Measurements from ENCODE around the gene GALR3.

The GALR3 gene

DNA sequence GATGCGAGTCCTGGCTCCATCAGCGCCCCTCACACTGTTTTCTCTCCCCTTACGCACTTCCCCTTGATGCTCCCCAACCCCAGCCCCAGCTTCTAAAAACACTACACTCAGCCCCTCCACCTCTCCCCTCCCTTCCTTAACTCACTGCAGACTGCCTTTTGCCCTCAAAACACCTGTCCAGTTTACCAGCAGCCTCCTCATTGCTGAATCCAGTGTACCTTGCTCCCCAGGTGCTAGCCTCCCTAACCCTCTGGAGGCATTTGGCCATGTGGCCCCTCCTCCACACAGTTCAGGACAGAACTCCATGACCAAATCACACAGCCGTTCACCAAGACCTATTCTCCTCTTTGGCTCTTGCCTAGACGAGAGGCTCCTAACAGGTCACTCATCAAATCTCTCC is 2.8 kb upstream of the GALR3 start (continued):
- TF ChIP-seq, protein P1, sequence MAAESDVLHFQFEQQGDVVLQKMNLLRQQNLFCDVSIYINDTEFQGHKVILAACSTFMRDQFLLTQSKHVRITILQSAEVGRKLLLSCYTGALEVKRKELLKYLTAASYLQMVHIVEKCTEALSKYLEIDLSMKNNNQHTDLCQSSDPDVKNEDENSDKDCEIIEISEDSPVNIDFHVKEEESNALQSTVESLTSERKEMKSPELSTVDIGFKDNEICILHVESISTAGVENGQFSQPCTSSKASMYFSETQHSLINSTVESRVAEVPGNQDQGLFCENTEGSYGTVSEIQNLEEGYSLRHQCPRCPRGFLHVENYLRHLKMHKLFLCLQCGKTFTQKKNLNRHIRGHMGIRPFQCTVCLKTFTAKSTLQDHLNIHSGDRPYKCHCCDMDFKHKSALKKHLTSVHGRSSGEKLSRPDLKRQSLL (tag by site-specific recombination; IDR thresholded peaks at IDR 0.05): no peak
- TF ChIP-seq, protein P2, sequence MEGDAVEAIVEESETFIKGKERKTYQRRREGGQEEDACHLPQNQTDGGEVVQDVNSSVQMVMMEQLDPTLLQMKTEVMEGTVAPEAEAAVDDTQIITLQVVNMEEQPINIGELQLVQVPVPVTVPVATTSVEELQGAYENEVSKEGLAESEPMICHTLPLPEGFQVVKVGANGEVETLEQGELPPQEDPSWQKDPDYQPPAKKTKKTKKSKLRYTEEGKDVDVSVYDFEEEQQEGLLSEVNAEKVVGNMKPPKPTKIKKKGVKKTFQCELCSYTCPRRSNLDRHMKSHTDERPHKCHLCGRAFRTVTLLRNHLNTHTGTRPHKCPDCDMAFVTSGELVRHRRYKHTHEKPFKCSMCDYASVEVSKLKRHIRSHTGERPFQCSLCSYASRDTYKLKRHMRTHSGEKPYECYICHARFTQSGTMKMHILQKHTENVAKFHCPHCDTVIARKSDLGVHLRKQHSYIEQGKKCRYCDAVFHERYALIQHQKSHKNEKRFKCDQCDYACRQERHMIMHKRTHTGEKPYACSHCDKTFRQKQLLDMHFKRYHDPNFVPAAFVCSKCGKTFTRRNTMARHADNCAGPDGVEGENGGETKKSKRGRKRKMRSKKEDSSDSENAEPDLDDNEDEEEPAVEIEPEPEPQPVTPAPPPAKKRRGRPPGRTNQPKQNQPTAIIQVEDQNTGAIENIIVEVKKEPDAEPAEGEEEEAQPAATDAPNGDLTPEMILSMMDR (tag by site-specific recombination; IDR thresholded peaks at IDR 0.05): no peak
- TF ChIP-seq ZNF561 (tag by site-specific recombination; IDR thresholded peaks at IDR 0.05; ENCODE audit: borderline replicate concordance): no peak

DNA sequence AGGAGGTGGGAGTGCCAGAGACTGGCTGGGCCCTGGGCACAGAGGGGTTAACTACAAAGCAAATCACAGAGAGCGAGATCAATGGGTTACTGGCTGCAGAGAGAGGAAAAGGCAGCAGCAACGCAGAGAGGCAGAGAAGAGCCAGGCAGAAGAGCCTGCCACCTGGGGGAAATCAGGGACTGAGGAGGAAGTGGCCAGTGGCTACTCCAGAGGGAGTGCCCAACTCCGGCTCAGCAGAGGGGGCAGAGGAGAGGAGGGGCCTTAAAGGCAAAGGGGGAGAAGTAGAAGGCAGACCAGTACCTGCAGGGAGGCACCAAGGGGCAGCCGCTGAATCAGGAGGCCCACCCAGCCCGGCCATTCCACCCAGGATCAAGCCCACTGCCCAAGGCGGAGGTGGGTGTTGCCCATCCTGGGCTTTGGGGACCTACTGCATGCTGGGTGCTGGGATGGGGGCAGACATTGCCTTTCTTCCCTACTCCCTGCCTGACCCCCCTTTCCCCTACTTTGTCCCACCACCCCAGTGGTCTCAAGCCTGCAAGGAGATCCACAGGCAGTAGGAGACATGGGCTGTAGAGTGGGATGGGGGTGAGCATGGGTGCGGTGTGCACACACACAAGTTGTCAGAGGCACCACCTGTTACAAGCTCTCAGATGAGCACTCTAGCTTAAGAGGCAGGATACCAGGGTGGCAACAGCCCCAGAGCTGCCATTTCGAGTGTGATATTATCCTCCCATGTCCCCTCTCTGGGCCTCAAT is 926 bp upstream of the GALR3 start:
- H3K4me1 ChIP-seq (ENCODE audit: control insufficient read depth, insufficient read depth, low read length): peaks cover 3% of the 10 kb centered on the region; the same call in 1 of the 2 replicates
- no peak overlapping the region for H3K4me3 ChIP-seq (ENCODE audit: low read depth, low read length)
- no peaks in the 10 kb centered on the region for H3K9me3 ChIP-seq (ENCODE audit: control insufficient read depth, insufficient read depth, low read depth, low read length)
- POLR2A ChIA-PET: interaction anchor here (0.6 to 1.1 kb wide), 2 partner anchors 22 to 41 kb away, joined by 4 read pairs; partner anchors contain the start of gene ANKRD54
- CTCF ChIA-PET: interaction anchor here (1.2 kb wide), 1 partner anchor 41 kb away, joined by 6 read pairs; no protein-coding TSS in a partner anchor
- TF ChIP-seq, protein P3, sequence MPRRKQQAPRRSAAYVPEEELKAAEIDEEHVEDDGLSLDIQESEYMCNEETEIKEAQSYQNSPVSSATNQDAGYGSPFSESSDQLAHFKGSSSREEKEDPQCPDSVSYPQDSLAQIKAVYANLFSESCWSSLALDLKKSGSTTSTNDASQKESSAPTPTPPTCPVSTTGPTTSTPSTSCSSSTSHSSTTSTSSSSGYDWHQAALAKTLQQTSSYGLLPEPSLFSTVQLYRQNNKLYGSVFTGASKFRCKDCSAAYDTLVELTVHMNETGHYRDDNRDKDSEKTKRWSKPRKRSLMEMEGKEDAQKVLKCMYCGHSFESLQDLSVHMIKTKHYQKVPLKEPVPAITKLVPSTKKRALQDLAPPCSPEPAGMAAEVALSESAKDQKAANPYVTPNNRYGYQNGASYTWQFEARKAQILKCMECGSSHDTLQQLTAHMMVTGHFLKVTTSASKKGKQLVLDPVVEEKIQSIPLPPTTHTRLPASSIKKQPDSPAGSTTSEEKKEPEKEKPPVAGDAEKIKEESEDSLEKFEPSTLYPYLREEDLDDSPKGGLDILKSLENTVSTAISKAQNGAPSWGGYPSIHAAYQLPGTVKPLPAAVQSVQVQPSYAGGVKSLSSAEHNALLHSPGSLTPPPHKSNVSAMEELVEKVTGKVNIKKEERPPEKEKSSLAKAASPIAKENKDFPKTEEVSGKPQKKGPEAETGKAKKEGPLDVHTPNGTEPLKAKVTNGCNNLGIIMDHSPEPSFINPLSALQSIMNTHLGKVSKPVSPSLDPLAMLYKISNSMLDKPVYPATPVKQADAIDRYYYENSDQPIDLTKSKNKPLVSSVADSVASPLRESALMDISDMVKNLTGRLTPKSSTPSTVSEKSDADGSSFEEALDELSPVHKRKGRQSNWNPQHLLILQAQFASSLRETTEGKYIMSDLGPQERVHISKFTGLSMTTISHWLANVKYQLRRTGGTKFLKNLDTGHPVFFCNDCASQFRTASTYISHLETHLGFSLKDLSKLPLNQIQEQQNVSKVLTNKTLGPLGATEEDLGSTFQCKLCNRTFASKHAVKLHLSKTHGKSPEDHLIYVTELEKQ (tag by site-specific recombination; IDR thresholded peaks at IDR 0.05; ENCODE audit: borderline replicate concordance): no peak
- TF ChIP-seq SCRT1 (tag by site-specific recombination; IDR thresholded peaks at IDR 0.05; ENCODE audit: borderline replicate concordance) (peak; percentile 90), ZNF112 (tag by site-specific recombination; IDR thresholded peaks at IDR 0.05) (no peak), SCRT2 (tag by site-specific recombination; IDR thresholded peaks at IDR 0.05) (peak; percentile 91), ZNF341 (tag by site-specific recombination; IDR thresholded peaks at IDR 0.05; ENCODE audit: low read depth) (peak; percentile 84)
- TF ChIP-seq, protein P2 (tag by site-specific recombination; IDR thresholded peaks at IDR 0.05): peak; percentile 24; the same call in 1 of the 2 replicates
- no peak overlapping the region for H3K27ac ChIP-seq (ENCODE audit: extremely low read depth, low read depth, low read length)
- H3K36me3 ChIP-seq (ENCODE audit: control insufficient read depth in 2 of 2, insufficient read depth in 1 of 2, low read length in 2 of 2): no peaks in the 10 kb centered on the region; a peak in 1 of 3 replicates

- Histone ChIP-seq H3K4me3 (ENCODE audit: low read depth, low read length) (no peak overlapping the region), H3K4me1 (ENCODE audit: control insufficient read depth, insufficient read depth, low read length) (no peaks in the 10 kb centered on the region), H3K9me3 (ENCODE audit: control insufficient read depth, insufficient read depth, low read depth, low read length) (no peaks in the 10 kb centered on the region), H3K27ac (ENCODE audit: extremely low read depth, low read depth, low read length) (no peak overlapping the region), H3K36me3 (ENCODE audit: control insufficient read depth in 2 of 2, insufficient read depth in 1 of 2, low read length in 2 of 2) (peaks cover 0 to 17% of the 10 kb centered on the region in 2 experiments; a peak in 2 of 3 replicates)
- TF ChIP-seq ZNF366 (tag by site-specific recombination; conservative IDR thresholded peaks at IDR 0.05) (no peak), KLF10 (tag by site-specific recombination; IDR thresholded peaks at IDR 0.05) (no peak), ZNF558 (tag by site-specific recombination; IDR thresholded peaks at IDR 0.05) (no peak), ZNF416 (tag by site-specific recombination; IDR thresholded peaks at IDR 0.05) (no peak), ZBTB20 (tag by site-specific recombination; IDR thresholded peaks at IDR 0.05) (no peak)
- POLR2A ChIA-PET: interaction anchor here (0.6 to 1.3 kb wide), 3 partner anchors 17 to 21 kb away, joined by 3 to 11 read pairs (median 3); partner anchors contain the start of gene GCAT
- CTCF ChIA-PET: interaction anchor here (0.7 to 1.4 kb wide), 3 partner anchors 38 to 182 kb away, joined by 3 to 5 read pairs (median 3); no protein-coding TSS in a partner anchor
Observed at GRCh38 chr22:37824674-37825641, 1.8 kb downstream of the GALR3 start.

All from HEK293 (cell line).